ENCODE data around the gene AFDN.

Gene AFDN

GRCh38 chr6:167782698-167783517 lies 43.8 kb upstream of the AFDN start:
- H4K20me1 ChIP-seq (ENCODE audit: low read depth, low read length) = no peaks in the 10 kb centered on the region
- no peaks in the 10 kb centered on the region for H3K9me2 ChIP-seq (replicated peaks; ENCODE audit: insufficient read depth, low read length)
- H3K79me2 ChIP-seq (ENCODE audit: insufficient read depth, low read length) = no peaks in the 10 kb centered on the region
- TF ChIP-seq CTCF (IDR thresholded peaks at IDR 0.05; ENCODE audit: insufficient read depth, low read length, poor library complexity, severe bottlenecking) = no peak
- TF ChIP-seq EZH2phosphoT487 (conservative IDR thresholded peaks at IDR 0.05; ENCODE audit: low read length) = no peak
- H3K36me3 ChIP-seq (ENCODE audit: low read length) = no peaks in the 10 kb centered on the region
- H3K9me3 ChIP-seq (ENCODE audit: insufficient read depth, low read length) = no peaks in the 10 kb centered on the region
- H2AFZ ChIP-seq (ENCODE audit: low read depth, low read length, severe bottlenecking) = no peak overlapping the region
- no peak overlapping the region for H3K9ac ChIP-seq (ENCODE audit: low read length)
- H3K4me3 ChIP-seq (ENCODE audit: insufficient read depth, low read length, poor library complexity, severe bottlenecking) = no peak overlapping the region
- H3F3A ChIP-seq (ENCODE audit: insufficient read depth) = no peaks in the 10 kb centered on the region
- H3K27ac ChIP-seq (ENCODE audit: low read depth, low read length) = no peak overlapping the region
- no peaks in the 10 kb centered on the region for H3K27me3 ChIP-seq (ENCODE audit: low read length)
- H3K4me2 ChIP-seq (ENCODE audit: low read depth, low read length, poor library complexity, severe bottlenecking) = no peak overlapping the region

GRCh38 chr6:167786853-167787675 lies 39.6 kb upstream of the AFDN start:
- H3K27ac ChIP-seq (ENCODE audit: low read depth, low read length) = no peak overlapping the region
- no peaks in the 10 kb centered on the region for H4K20me1 ChIP-seq (ENCODE audit: low read depth, low read length)
- no peaks in the 10 kb centered on the region for H3K79me2 ChIP-seq (ENCODE audit: insufficient read depth, low read length)
- H3K9me2 ChIP-seq (replicated peaks; ENCODE audit: insufficient read depth, low read length) = no peaks in the 10 kb centered on the region
- H3K36me3 ChIP-seq (ENCODE audit: low read length) = no peaks in the 10 kb centered on the region
- no peak overlapping the region for H3K9ac ChIP-seq (ENCODE audit: low read length)
- no peak for TF ChIP-seq EZH2phosphoT487 (conservative IDR thresholded peaks at IDR 0.05; ENCODE audit: low read length)
- TF ChIP-seq CTCF (IDR thresholded peaks at IDR 0.05; ENCODE audit: insufficient read depth, low read length, poor library complexity, severe bottlenecking) = no peak
- no peak overlapping the region for H3K4me3 ChIP-seq (ENCODE audit: insufficient read depth, low read length, poor library complexity, severe bottlenecking)
- H3K4me2 ChIP-seq (ENCODE audit: low read depth, low read length, poor library complexity, severe bottlenecking) = no peak overlapping the region
- no peak overlapping the region for H2AFZ ChIP-seq (ENCODE audit: low read depth, low read length, severe bottlenecking)
- no peaks in the 10 kb centered on the region for H3F3A ChIP-seq (ENCODE audit: insufficient read depth)
- H3K27me3 ChIP-seq (ENCODE audit: low read length) = no peaks in the 10 kb centered on the region
- H3K9me3 ChIP-seq (ENCODE audit: insufficient read depth, low read length) = no peaks in the 10 kb centered on the region

- Histone ChIP-seq H3K27ac (ENCODE audit: low read depth, low read length) (no peak overlapping the region), H3K36me3 (ENCODE audit: low read length) (no peaks in the 10 kb centered on the region), H3K4me2 (ENCODE audit: low read depth, low read length, poor library complexity, severe bottlenecking) (no peak overlapping the region), H3K27me3 (ENCODE audit: low read length) (no peaks in the 10 kb centered on the region), H3K4me3 (ENCODE audit: insufficient read depth, low read length, poor library complexity, severe bottlenecking) (no peak overlapping the region), H3K9me3 (ENCODE audit: insufficient read depth, low read length) (no peaks in the 10 kb centered on the region), H3F3A (ENCODE audit: insufficient read depth) (no peaks in the 10 kb centered on the region), H3K79me2 (ENCODE audit: insufficient read depth, low read length) (no peaks in the 10 kb centered on the region), H2AFZ (ENCODE audit: low read depth, low read length, severe bottlenecking) (no peak overlapping the region), H3K9me2 (replicated peaks; ENCODE audit: insufficient read depth, low read length) (no peaks in the 10 kb centered on the region), H3K9ac (ENCODE audit: low read length) (no peak overlapping the region), H4K20me1 (ENCODE audit: low read depth, low read length) (no peaks in the 10 kb centered on the region)
- TF ChIP-seq EZH2phosphoT487 (conservative IDR thresholded peaks at IDR 0.05; ENCODE audit: low read length) (no peak), CTCF (IDR thresholded peaks at IDR 0.05; ENCODE audit: insufficient read depth, low read length, poor library complexity, severe bottlenecking) (no peak)
Measured at GRCh38 chr6:167787896-167788562, 38.7 kb upstream of the AFDN start.

All from SU-DHL-6 (cell line).